Heart left ventricle (tissue), 16 donors: ENCODE results near the gene FLNA. TPM values are rescaled to one million over a fixed set of nuclear protein-coding genes. Genes with fewer than 3 reads are reported as not detected.

Experiments used
- ATAC-seq, 4 donors: fragments of 200-7000 bp; cut with Tn5 transposase; one replicate each; pipeline ENCODE4 v1.9.1; 2020 to 2022; ENCODE audit warnings: moderate library complexity in 4 of 4, mild to moderate bottlenecking in 3 of 4, moderate number of reproducible peaks in 1 of 4
- DNase-seq, 5 donors: peaks; one replicate each; pipeline ENCODE4 v3.0.0-alpha.2; 2020
- H3K27ac ChIP-seq, 12 donors: fragments of 200-600 bp; sonication (generic) in 4 of 12; one replicate each; pipeline versions ENCODE4 v1.5.0 to v1.8.0; 2016 to 2022; ENCODE audit warnings: mild to moderate bottlenecking in 2 of 12
- H3K27me3 ChIP-seq, 9 donors: fragments of 200-600 bp; sonication (generic) in 2 of 9; one replicate each; pipeline versions ENCODE4 v1.5.1 to v1.8.0; 2016 to 2022; ENCODE audit warnings: mild to moderate bottlenecking in 3 of 9
- H3K36me3 ChIP-seq, 9 donors: fragments of 200-600 bp; sonication (generic) in 2 of 9; one replicate each; pipeline versions ENCODE4 v1.5.0 to v1.8.0; 2018 to 2022; ENCODE audit warnings: mild to moderate bottlenecking in 2 of 9
- H3K4me1 ChIP-seq, 12 donors: fragments of 200-600 bp; sonication (generic) in 4 of 12; one replicate each; pipeline versions ENCODE4 v1.5.0 to v1.8.0; 2016 to 2022; ENCODE audit warnings: mild to moderate bottlenecking in 3 of 12
- H3K4me3 ChIP-seq, 12 donors: fragments of 200-600 bp; sonication (generic) in 4 of 12; one replicate each; pipeline versions ENCODE4 v1.5.0 to v1.8.0; 2017 to 2022; ENCODE audit warnings: mild to moderate bottlenecking in 9 of 12, moderate library complexity in 4 of 12
- H3K9me3 ChIP-seq, 12 donors: fragments of 200-600 bp; sonication (generic) in 4 of 12; one replicate each; pipeline versions ENCODE4 v1.5.0 to v1.8.0; 2016 to 2022; ENCODE audit warnings: mild to moderate bottlenecking in 1 of 12
- CTCF ChIP-seq, 12 donors: fragments of 200-600 bp; sonication (generic) in 4 of 12; IDR thresholded peaks; one replicate each; pipeline versions ENCODE4 v1.5.0 to v1.8.0; 2018 to 2022; ENCODE audit warnings: antibody characterized with exemption in 12 of 12, mild to moderate bottlenecking in 5 of 12
- POLR2A ChIP-seq, 2 donors: fragments of 450-650 bp; IDR thresholded peaks; one replicate each; pipeline ENCODE4 v1.6.1; 2017; ENCODE audit warnings: antibody characterized with exemption in 2 of 2, mild to moderate bottlenecking in 2 of 2, moderate library complexity in 2 of 2
- WGBS, 4 donors: extraction: QIAGEN DNeasy Blood & Tissue Kit in 2 of 4; methylation state at CpG; one replicate each; pipeline versions ENCODE4 v1.1.5 to v1.1.7; 2013 to 2018; 5-methylcytosine and 5-hydroxymethylcytosine counted together
- intact Hi-C, 10 donors: fragments of 100-400 bp; cut with DNase I; formaldehyde crosslinking; loops; one replicate each; pipeline versions ENCODE4 v1.11.1 to v1.14.2; 2022
- long read RNA-seq, 3 donors: library from polyadenylated mRNA; unstranded; transcript quantifications; one replicate each; pipeline ENCODE4 v2.0.0, GENCODE V29; 2020 to 2021
- polyA plus RNA-seq, 2 donors: library from polyadenylated mRNA; stranded (reverse); fragments of 200-250 nt; gene quantifications; one replicate each; pipeline ENCODE4 v1.2.3, GENCODE V29; 2013
- total RNA-seq, 9 donors: library from RNA; depleted of rRNA in 2 of 9; stranded (reverse); fragments of >200 nt in 2 of 9; fragmentation: NEBNext Ultra II Directional in 3 of 9; extraction: Animal tissue kit (Norgen Biotek cat#: 25700) in 3 of 9; gene quantifications; one replicate each; pipeline versions ENCODE4 v1.1.0 to v1.2.4, GENCODE V29; 2016 to 2023
- donor health status: ischemic (EF 13 %, LVEDD 7.1; RV severe dilation, severe dysfunction).
- donor health status: healthy with polysubstance abuse.
- donor health status: DM: no; HTN: yes; CAD: no.
- donor health status: DM: no; HTN: no; CAD: no.
- donor health status: ischemic (EF 25% LVEDD 6.9; RV normal size, moderate dysfunction).
- donor health status: ischemic (EF 25% LVEDD 5.7; RV mildly dilated, moderate dysfunction).
- donor health status: healthy.
- donor health status: DM: yes; HTN: yes; CAD: no.
- donor health status: ischemic (EF 35%, LVEDD 5.7; RV mildly dilated, moderate dysfunction).
- donor health status: nonischemic (EF 11% LVEDD 7.7; RV severe dilation, severe dysfunction).
- donor health status: DM: yes; HTN: yes; CAD: no.
- donor health status: PGD.
- donor health status: ischemic (EF 29% LVEDD 5.4; RV normal size, mild dysfunction).
- donor health status: nonischemic (EF 23%, LVEDD 6.1; RV moderate dilation, normal function).

The FLNA gene
- total RNA-seq (100 to 1,000 TPM; 155 to 465 (median 234) TPM), polyA plus RNA-seq (100 to 1,000 TPM; 226 to 274 TPM)
- long read RNA-seq, donor 1, full-length matches to known transcripts: 18 of 239 reads
- long read RNA-seq, donor 1, partial matches to known transcripts: 184 of 239 reads
- long read RNA-seq, donor 1, other reads (novel, unspliced or antisense): 37 of 239 reads
- long read RNA-seq, donor 2, partial matches to known transcripts: 129 of 146 reads
- long read RNA-seq, donor 2, other reads (novel, unspliced or antisense): 13 of 146 reads
- long read RNA-seq, donor 3, full-length matches to known transcripts: 6 of 200 reads
- long read RNA-seq, donor 3, partial matches to known transcripts: 175 of 200 reads
- long read RNA-seq, donor 3, other reads (novel, unspliced or antisense): 19 of 200 reads

GRCh38 chrX:154374313-154375155 is at the start of gene FLNA:
Gene FLNA, minus strand, starts transcription at chrX:154374634. Its CDS starts 3,389 bp downstream, at chrX:154371245.
- intact Hi-C loops: loop anchor here in 3 of 10 donors (5.0 to 10.0 kb wide), 3 partner anchors 60 to 158 kb away; partner anchors contain the start of gene GDI1 (in 1 of the 3)
- DNase-seq (peak in 1 of 5 donors; percentile 70), ATAC-seq (no peak)
- peak in 8 of 12 donors; percentile 6 to 46 (median 20) for TF ChIP-seq CTCF (IDR thresholded peaks at IDR 0.05)
- no peak for TF ChIP-seq POLR2A (IDR thresholded peaks at IDR 0.05)
- Histone ChIP-seq H3K27me3 (no peaks in the 10 kb centered on the region), H3K36me3 (no peaks in the 10 kb centered on the region), H3K27ac (peak within 1 kb of the TSS in 10 of 12 donors; percentile 44 to 99 (median 86)), H3K4me1 (peaks cover 0 to 40% (median 11%) of the 10 kb centered on the region in 12 donors), H3K4me3 (peak within 1 kb of the TSS in 11 of 12 donors; percentile 20 to 99 (median 53)), H3K9me3 (peaks cover 0 to 8% (median 0%) of the 10 kb centered on the region in 12 donors)
- 5 to 56% (median 31%) methylated on average over 17 to 95 of the region's 95 CpGs for WGBS, 4 donors

- Histone ChIP-seq H3K36me3 (peaks cover 0 to 3% (median 0%) of the 10 kb centered on the region in 9 donors), H3K27ac (peak overlapping the region in 11 of 12 donors; percentile 11 to 88 (median 73)), H3K4me3 (peak overlapping the region in 9 of 12 donors; percentile 22 to 49 (median 29)), H3K4me1 (peaks cover 0 to 10% (median 0%) of the 10 kb centered on the region in 12 donors), H3K27me3 (no peaks in the 10 kb centered on the region), H3K9me3 (no peaks in the 10 kb centered on the region)
- ATAC-seq: peak in 3 of 4 donors; percentile 7 to 48 (median 43)
- TF ChIP-seq CTCF (IDR thresholded peaks at IDR 0.05): no peak
- TF ChIP-seq POLR2A (IDR thresholded peaks at IDR 0.05): no peak
- WGBS, 4 donors: 37 to 80% (median 59%) methylated on average over 9 to 10 of the region's 10 CpGs
- DNase-seq: no peak
- intact Hi-C loops: no loop called here
These were observed 45.9 kb upstream of the FLNA start for GRCh38 chrX:154420402-154420756.

- ATAC-seq (peak; percentile 93 to 96 (median 94)), DNase-seq (peak in 4 of 5 donors; percentile 48 to 79 (median 66))
- H3K9me3 ChIP-seq: no peaks in the 10 kb centered on the region
- peak overlapping the region; percentile 37 to 88 (median 70) for H3K27ac ChIP-seq
- no peaks in the 10 kb centered on the region for H3K27me3 ChIP-seq
- no peak for TF ChIP-seq CTCF (IDR thresholded peaks at IDR 0.05)
- TF ChIP-seq POLR2A (IDR thresholded peaks at IDR 0.05): peak in 1 of 2 donors; percentile 31
- peak overlapping the region in 8 of 12 donors; percentile 22 to 49 (median 32) for H3K4me3 ChIP-seq
- H3K36me3 ChIP-seq: peaks cover 0 to 6% (median 0%) of the 10 kb centered on the region in 9 donors
- peaks cover 0 to 10% (median 0%) of the 10 kb centered on the region in 12 donors for H3K4me1 ChIP-seq
- intact Hi-C loops: no loop called here
- WGBS, 4 donors: 41 to 61% (median 48%) methylated on average over 11 to 19 of the region's 19 CpGs
These were observed 45.4 kb upstream of the FLNA start for GRCh38 chrX:154419688-154420401.
